MCF 10A (cell line): Measurements from ENCODE around the gene NCAM1. TPM values are rescaled to one million over a fixed set of nuclear protein-coding genes. Genes with fewer than 3 reads are reported as not detected.
A peak's percentile ranks its signal among the peaks of the same experiment; 100 is the strongest.

Experiments used
- BruUV-seq: library from RNA; stranded (reverse); fragments of 400-500 nt; replicated peaks from 2 replicates; lab custom pipeline; 2021; lab: Mats Ljungman, UMichigan
- CTCF ChIA-PET: fragments of 300-600 bp; sonication (Branson Sonifier 250); formaldehyde crosslinking; extraction: SDS; loops from one replicate; lab custom pipeline; 2021; ENCODE audit warnings: antibody characterized with exemption, inconsistent platforms; lab: Yijun Ruan, JAX
- POLR2A ChIA-PET: fragments of 300-600, 350-650 bp; sonication (Branson Sonifier 250); formaldehyde crosslinking; extraction: SDS; loops from one replicate; lab custom pipeline; 2020; ENCODE audit warnings: antibody characterized with exemption, inconsistent platforms; lab: Yijun Ruan, JAX
- DNase-seq: peaks from one replicate; pipeline ENCODE4 v3.0.0-alpha.2; 2018; ENCODE audit not compliant: unreplicated experiment
- H3K27ac Mint-ChIP-seq: one replicate; pipeline ENCODE4 v1.8.0; 2022; ENCODE audit warnings: mild to moderate bottlenecking, low read depth, mixed read lengths; ENCODE audit not compliant: unreplicated experiment
- H3K27me3 Mint-ChIP-seq: one replicate; pipeline ENCODE4 v1.8.0; 2022; ENCODE audit warnings: mixed read lengths; ENCODE audit not compliant: insufficient read depth, unreplicated experiment
- H3K36me3 Mint-ChIP-seq: one replicate; pipeline ENCODE4 v1.8.0; 2022; ENCODE audit warnings: mild to moderate bottlenecking, moderate library complexity, mixed read lengths; ENCODE audit not compliant: insufficient read depth, unreplicated experiment
- H3K4me1 Mint-ChIP-seq: one replicate; pipeline ENCODE4 v1.8.0; 2022; ENCODE audit warnings: mixed read lengths; ENCODE audit not compliant: insufficient read depth, unreplicated experiment
- H3K4me3 Mint-ChIP-seq: one replicate; pipeline ENCODE4 v1.8.0; 2022; ENCODE audit warnings: mild to moderate bottlenecking, moderate library complexity, mixed read lengths; ENCODE audit not compliant: unreplicated experiment
- H3K9me3 Mint-ChIP-seq: one replicate; pipeline ENCODE4 v1.8.0; 2022; ENCODE audit warnings: mixed read lengths; ENCODE audit not compliant: unreplicated experiment
- CTCF ChIP-seq: fragments of 200-600 bp; IDR thresholded peaks from one replicate; pipeline ENCODE4 v1.8.0; 2022; ENCODE audit warnings: antibody characterized with exemption, mild to moderate bottlenecking; ENCODE audit not compliant: unreplicated experiment
- intact Hi-C: fragments of 100-400 bp; cut with micrococcal nuclease; formaldehyde crosslinking; loops from 2 replicates; pipeline ENCODE4 v1.14.1; 2022
- total RNA-seq: library from RNA; stranded (reverse); gene quantifications from 2 replicates; pipeline ENCODE4 v1.2.3, GENCODE V29; 2022

Gene NCAM1
- total RNA-seq, 1 experiment from 2014 or later, result 0.19 TPM

- no peaks in the 10 kb centered on the region for H3K27me3 Mint-ChIP-seq
- BruUV-seq, result no TSS peak
- H3K9me3 Mint-ChIP-seq, result no peaks in the 10 kb centered on the region
- ChIA-PET POLR2A (no interaction called here), CTCF (interaction anchor here (0.5 kb wide), 1 partner anchor 77 kb away, joined by 4 read pairs; no protein-coding TSS in a partner anchor)
- intact Hi-C loops, result no loop called here
- no peak overlapping the region for H3K4me3 Mint-ChIP-seq
- DNase-seq, result no peak
- H3K27ac Mint-ChIP-seq, result no peak overlapping the region
- no peak for TF ChIP-seq CTCF
- H3K4me1 Mint-ChIP-seq, result peaks cover 17% of the 10 kb centered on the region
- no peaks in the 10 kb centered on the region for H3K36me3 Mint-ChIP-seq
These were observed 236.2 kb downstream of the NCAM1 start for GRCh38 chr11:113197446-113197845.

GRCh38 chr11:113198972-113199661 lies 237.9 kb downstream of the NCAM1 start:
- TF ChIP-seq CTCF, result no peak
- Mint-ChIP-seq H3K4me3 (no peak overlapping the region), H3K4me1 (peaks cover 30% of the 10 kb centered on the region), H3K36me3 (no peaks in the 10 kb centered on the region), H3K9me3 (no peaks in the 10 kb centered on the region), H3K27me3 (no peaks in the 10 kb centered on the region), H3K27ac (no peak overlapping the region)
- intact Hi-C loops, result no loop called here
- POLR2A ChIA-PET, result no interaction called here
- peak; percentile 20 for DNase-seq
- CTCF ChIA-PET, result no interaction called here
- no TSS peak for BruUV-seq

GRCh38 chr11:113199866-113200265 lies 238.6 kb downstream of the NCAM1 start:
- Mint-ChIP-seq H3K36me3 (no peaks in the 10 kb centered on the region), H3K27me3 (no peaks in the 10 kb centered on the region), H3K4me3 (no peak overlapping the region), H3K27ac (no peak overlapping the region), H3K4me1 (peaks cover 37% of the 10 kb centered on the region), H3K9me3 (no peaks in the 10 kb centered on the region)
- BruUV-seq, result no TSS peak
- no peak for DNase-seq
- ChIA-PET CTCF (no interaction called here), POLR2A (no interaction called here)
- intact Hi-C loops, result no loop called here
- no peak for TF ChIP-seq CTCF

- no TSS peak for BruUV-seq
- CTCF ChIA-PET, result no interaction called here
- H3K27me3 Mint-ChIP-seq, result no peaks in the 10 kb centered on the region
- no peaks in the 10 kb centered on the region for H3K36me3 Mint-ChIP-seq
- intact Hi-C loops, result no loop called here
- H3K4me1 Mint-ChIP-seq, result peaks cover 39% of the 10 kb centered on the region
- no peak overlapping the region for H3K4me3 Mint-ChIP-seq
- POLR2A ChIA-PET, result interaction anchor here (0.7 to 1.5 kb wide), 3 partner anchors 9 to 187 kb away, joined by 3 to 4 read pairs (median 4); no protein-coding TSS in a partner anchor
- H3K9me3 Mint-ChIP-seq, result no peaks in the 10 kb centered on the region
- TF ChIP-seq CTCF, result no peak
- no peak for DNase-seq
- H3K27ac Mint-ChIP-seq, result peak overlapping the region; percentile 58
These were observed 240.0 kb downstream of the NCAM1 start for GRCh38 chr11:113201054-113201818.
